ENCODE data around the gene PCDHB11. TPM values are rescaled to one million over a fixed set of nuclear protein-coding genes. Genes with fewer than 3 reads are reported as not detected.
"Not testable (repeated sequence)": the region's sequence is repeated elsewhere in the genome, so short reads cannot be mapped to it uniquely, and the experiment has no call there.

PCDHB11 gene
- total and polyA plus RNA-seq, 12 donors, result 0.12 to 7.1 (median 2.0) TPM

- no peak for DNase-seq
- Histone ChIP-seq H3K9me3 (replicated peaks in 1 of 3) (peaks cover 0 to 12% (median under 1%) of the 10 kb centered on the region in 3 donors), H3K27ac (no peak overlapping the region), H3K4me3 (no peak overlapping the region), H3K36me3 (replicated peaks in 1 of 2) (no peaks in the 10 kb centered on the region), H3K27me3 (peaks cover 5% of the 10 kb centered on the region), H3K4me1 (replicated peaks in 1 of 2) (no peaks in the 10 kb centered on the region)
- 13 to 43% (median 35%) methylated on average over 1 of the region's 1 CpG for WGBS, 4 donors
- intact Hi-C loops (cut with DNase I), result no loop called here
- no peak for TF ChIP-seq CTCF (IDR thresholded peaks at IDR 0.05)
These were observed 19.1 kb upstream of the PCDHB11 start for GRCh38 chr5:141180313-141180712.

DNA sequence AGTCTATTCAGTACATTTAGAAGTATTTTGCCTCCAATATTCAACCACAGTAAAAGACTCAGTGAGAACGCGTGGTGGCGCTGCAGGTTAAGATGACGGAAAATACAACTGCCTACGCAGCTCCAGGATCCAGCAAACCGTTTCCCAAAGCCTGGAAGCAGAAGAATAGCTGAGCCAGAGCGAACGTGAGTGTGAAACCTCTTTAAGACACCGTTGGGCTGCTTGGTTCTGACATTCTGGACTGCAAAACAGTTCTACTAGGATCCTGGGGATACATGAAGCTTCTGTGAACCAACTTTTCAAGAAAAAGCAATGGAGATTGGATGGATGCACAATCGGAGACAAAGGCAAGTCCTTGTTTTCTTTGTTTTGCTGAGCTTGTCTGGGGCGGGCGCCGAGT, 17.2 kb upstream of the PCDHB11 start, which contains the start of gene PCDHB16:
PCDHB16 (plus strand) TSS at position 140 of the 400 bp plus-strand sequence; CDS start at position 313, 173 bp downstream.
- Histone ChIP-seq H3K4me1 (replicated peaks in 1 of 2) (no peaks in the 10 kb centered on the region), H3K4me3 (no peak within 1 kb of the TSS), H3K36me3 (replicated peaks in 1 of 2) (no peaks in the 10 kb centered on the region), H3K27ac (no peak within 1 kb of the TSS), H3K9me3 (replicated peaks in 1 of 3) (no peaks in the 10 kb centered on the region), H3K27me3 (peaks cover 4% of the 10 kb centered on the region)
- TF ChIP-seq CTCF (IDR thresholded peaks at IDR 0.05) (peak in 2 of 6 experiments; percentile 16 to 32), POLR2A (IDR thresholded peaks at IDR 0.05) (no peak)
- 7 to 15% (median 10%) methylated on average over 13 of the region's 13 CpGs for WGBS, 4 donors
- DNase-seq, result peak in 3 of 7 donors; percentile 23 to 66 (median 29)
- intact Hi-C loops (cut with DNase I), result no loop called here

DNA sequence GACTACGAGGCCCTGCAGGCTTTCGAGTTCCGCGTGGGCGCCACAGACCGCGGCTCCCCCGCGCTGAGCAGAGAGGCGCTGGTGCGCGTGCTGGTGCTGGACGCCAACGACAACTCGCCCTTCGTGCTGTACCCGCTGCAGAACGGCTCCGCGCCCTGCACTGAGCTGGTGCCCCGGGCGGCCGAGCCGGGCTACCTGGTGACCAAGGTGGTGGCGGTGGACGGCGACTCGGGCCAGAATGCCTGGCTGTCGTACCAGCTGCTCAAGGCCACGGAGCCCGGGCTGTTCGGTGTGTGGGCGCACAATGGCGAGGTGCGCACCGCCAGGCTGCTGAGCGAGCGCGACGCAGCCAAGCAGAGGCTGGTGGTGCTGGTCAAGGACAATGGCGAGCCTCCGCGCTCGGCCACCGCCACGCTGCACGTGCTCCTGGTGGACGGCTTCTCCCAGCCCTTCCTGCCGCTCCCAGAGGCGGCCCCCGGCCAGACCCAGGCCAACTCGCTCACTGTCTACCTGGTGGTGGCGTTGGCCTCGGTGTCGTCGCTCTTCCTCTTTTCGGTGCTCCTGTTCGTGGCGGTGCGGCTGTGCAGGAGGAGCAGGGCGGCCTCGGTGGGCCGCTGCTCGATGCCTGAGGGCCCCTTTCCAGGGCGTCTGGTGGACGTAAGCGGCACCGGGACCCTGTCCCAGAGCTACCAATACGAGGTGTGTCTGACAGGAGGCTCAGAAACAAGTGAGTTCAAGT, 15.1 kb upstream of the PCDHB11 start:
- H3K27me3 ChIP-seq; DNase-seq; H3K4me3 ChIP-seq; H3K4me1 ChIP-seq (replicated peaks in 1 of 2); H3K27ac ChIP-seq; H3K36me3 ChIP-seq (replicated peaks in 1 of 2); intact Hi-C loops (cut with DNase I); H3K9me3 ChIP-seq (replicated peaks in 1 of 3): not testable (repeated sequence)
- WGBS, 4 donors, result 27 to 57% (median 42%) methylated on average over 6 to 49 of the region's 69 CpGs

- Histone ChIP-seq H3K27me3 (peaks cover 4% of the 10 kb centered on the region), H3K27ac (no peak within 1 kb of the TSS), H3K9me3 (replicated peaks in 1 of 3) (peaks cover 0 to 9% (median 0%) of the 10 kb centered on the region in 3 donors), H3K36me3 (replicated peaks in 1 of 2) (no peaks in the 10 kb centered on the region), H3K4me3 (peak within 1 kb of the TSS in 1 of 4 donors; percentile 26), H3K4me1 (replicated peaks in 1 of 2) (no peaks in the 10 kb centered on the region)
- TF ChIP-seq CTCF (IDR thresholded peaks at IDR 0.05) (peak in 2 of 6 experiments; percentile 25 to 37), POLR2A (IDR thresholded peaks at IDR 0.05) (no peak)
- intact Hi-C loops (cut with DNase I), result no loop called here
- WGBS, 4 donors, result 14 to 18% (median 15%) methylated on average over 7 to 9 of the region's 9 CpGs
- peak in 1 of 7 donors; percentile 3 for DNase-seq
These were observed 12.4 kb upstream of the PCDHB11 start, which contains the start of gene PCDHB9 for GRCh38 chr5:141186897-141187512. Gene PCDHB9, plus strand, starts transcription at chr5:141187161. Its CDS starts 158 bp downstream, at chr5:141187319.

DNA sequence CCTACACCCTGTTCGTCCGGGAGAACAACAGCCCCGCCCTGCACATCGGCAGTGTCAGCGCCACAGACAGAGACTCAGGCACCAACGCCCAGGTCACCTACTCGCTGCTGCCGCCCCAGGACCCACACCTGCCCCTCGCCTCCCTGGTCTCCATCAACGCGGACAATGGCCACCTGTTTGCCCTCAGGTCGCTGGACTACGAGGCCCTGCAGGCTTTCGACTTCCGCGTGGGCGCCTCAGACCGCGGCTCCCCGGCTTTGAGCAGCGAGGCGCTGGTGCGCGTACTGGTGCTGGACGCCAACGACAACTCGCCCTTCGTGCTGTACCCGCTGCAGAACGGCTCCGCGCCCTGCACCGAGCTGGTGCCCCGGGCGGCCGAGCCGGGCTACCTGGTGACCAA, 10.7 kb upstream of the PCDHB11 start:
- 25 to 60% (median 43%) methylated on average over 1 to 33 of the region's 37 CpGs for whole genome bisulfite sequencing, 4 donors
- H3K36me3 ChIP-seq (replicated peaks in 1 of 2); H3K4me3 ChIP-seq; H3K27ac ChIP-seq; H3K9me3 ChIP-seq (replicated peaks in 1 of 3); DNase-seq; H3K4me1 ChIP-seq (replicated peaks in 1 of 2); H3K27me3 ChIP-seq; intact Hi-C loops (cut with DNase I): not testable (repeated sequence)

DNA sequence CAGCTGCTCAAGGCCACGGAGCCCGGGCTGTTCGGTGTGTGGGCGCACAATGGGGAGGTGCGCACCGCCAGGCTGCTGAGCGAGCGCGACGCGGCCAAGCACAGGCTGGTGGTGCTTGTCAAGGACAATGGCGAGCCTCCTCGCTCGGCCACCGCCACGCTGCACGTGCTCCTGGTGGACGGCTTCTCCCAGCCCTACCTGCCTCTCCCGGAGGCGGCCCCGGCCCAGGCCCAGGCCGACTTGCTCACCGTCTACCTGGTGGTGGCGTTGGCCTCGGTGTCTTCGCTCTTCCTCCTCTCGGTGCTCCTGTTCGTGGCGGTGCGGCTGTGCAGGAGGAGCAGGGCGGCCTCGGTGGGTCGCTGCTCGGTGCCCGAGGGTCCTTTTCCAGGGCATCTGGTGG, 10.3 kb upstream of the PCDHB11 start:
- 18 to 25% (median 24%) methylated on average over 8 to 25 of the region's 35 CpGs; no CpG with 5 or more reads in 1 of the 4 donors for WGBS, 4 donors

More for the DNA sequence above, 10.3 kb upstream of the PCDHB11 start:
- H3K27ac ChIP-seq; H3K27me3 ChIP-seq; intact Hi-C loops (cut with DNase I); H3K4me3 ChIP-seq; H3K4me1 ChIP-seq (replicated peaks in 1 of 2); DNase-seq; H3K9me3 ChIP-seq (replicated peaks in 1 of 3); H3K36me3 ChIP-seq (replicated peaks in 1 of 2): not testable (repeated sequence)
